ENCODE data around the gene YWHAH.

The YWHAH gene

DNA sequence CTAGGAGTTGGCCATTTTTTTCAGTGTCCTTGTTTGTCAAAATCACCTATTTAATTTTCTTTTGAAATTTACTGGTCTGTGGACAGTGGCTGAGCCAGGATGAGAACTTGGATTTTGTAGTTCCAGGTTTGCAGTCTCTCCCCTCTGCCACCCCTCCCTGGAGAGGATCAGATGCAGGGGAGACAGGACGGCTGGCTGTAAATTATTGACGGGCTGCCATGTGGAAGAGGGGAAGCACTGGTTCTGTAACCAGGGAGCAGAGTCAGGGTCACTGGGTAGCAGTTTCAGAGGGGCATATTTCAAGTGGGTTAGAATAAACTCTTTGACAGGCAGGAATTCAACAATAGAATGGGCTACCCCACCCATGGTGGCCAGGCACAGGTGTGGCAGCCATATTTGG, 20.6 kb upstream of the YWHAH start:
- DNase-seq: no peak

DNA sequence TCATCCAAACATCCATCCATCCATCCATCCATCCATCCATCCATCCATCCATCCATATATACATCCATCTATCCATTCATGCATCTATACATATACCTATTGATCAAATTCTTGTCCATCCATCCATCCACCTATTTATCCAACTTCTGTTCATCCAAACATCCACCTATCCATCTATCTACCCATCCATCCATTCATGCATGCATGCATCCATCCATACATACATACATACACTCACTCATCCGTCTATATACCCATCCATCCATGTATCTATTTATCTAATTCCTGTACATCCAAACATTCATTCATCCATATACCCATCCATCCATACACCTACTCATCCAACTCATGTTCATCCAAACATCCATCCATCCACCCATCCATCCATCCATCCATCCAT, 19.3 kb upstream of the YWHAH start:
- DNase-seq: no peak

- DNase-seq: no peak
Measured at GRCh38 chr22:31926024-31926423, 18.3 kb upstream of the YWHAH start.

GRCh38 chr22:31926969-31927368, 17.4 kb upstream of the YWHAH start:
- DNase-seq: no peak

DNA sequence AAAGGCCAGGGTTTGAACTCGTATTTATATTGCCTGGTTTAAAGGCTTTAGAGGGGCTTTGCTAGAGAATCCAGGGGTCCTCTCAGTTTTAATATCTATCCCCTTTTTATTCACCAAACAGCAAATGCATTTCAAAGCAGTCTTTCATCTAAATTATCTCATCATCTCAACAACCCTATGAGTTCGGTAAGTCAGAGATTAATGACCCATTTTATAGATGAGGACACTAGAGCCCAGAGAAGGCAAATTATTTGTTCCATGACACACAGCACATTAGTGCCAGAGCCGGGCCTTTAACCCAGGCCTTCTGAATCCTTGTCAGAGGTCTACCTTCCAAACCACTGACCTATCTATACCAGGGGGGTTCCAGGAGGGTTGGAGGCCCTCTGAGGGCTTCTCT, 16.8 kb upstream of the YWHAH start:
- no peak for DNase-seq

DNA sequence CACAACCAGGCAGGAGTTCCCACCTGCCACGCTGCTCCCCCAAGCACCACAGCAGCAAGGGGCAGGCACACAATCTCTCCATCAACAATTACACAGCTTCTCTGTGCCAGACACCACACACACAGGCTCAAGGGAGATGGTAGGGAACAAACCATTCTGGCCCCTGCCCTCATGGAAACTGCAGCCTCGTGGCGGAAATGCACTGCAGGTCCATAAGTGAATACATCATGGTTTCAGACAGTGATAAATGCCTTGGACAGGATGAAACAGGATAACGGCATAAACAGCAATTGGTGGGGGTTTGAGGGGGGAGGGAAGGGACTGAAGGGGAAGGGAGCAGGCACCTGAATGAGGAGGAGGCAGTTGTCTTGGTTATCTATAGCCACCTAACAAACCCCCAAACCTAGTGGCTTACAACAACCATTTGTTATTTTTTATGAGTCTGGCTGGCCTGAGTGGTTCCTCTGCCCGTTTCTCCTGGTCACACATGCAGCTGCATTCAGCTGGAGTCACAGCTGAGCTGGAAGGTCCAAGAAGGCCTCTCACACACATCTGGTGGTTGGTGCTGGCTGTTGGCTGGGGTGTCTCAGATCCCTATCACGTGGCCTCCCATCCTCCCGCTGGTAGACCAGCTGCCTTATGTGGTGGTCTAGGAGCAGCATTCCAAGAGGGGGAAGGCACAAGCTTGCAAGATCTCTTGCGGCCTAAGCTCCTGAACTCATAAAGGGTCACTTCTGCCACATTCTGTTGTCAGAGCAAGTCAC, 15.0 kb upstream of the YWHAH start:
- no peak for DNase-seq

GRCh38 chr22:31932863-31933262, 11.5 kb upstream of the YWHAH start:
- no peak for DNase-seq

DNA sequence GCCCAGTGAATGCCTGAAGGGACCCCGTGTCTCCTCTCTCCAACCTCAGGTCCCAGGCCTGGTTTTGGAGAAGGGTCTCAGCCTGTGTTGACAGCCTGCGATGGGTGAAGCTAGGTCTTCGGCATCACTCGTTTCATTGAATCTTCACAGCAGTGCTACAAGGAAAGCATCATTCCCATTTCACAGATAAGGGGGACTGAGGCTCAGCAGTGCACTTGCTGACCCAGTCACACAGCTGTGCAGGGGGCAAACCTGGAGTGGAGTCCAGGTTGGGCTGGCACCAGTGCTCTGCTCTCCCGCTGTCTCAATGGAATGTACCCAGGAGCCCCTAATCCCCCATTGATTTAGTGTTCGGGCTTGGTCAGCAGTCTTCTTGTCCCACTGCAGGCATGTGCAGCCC, 10.9 kb upstream of the YWHAH start:
- DNase-seq: no peak

DNA sequence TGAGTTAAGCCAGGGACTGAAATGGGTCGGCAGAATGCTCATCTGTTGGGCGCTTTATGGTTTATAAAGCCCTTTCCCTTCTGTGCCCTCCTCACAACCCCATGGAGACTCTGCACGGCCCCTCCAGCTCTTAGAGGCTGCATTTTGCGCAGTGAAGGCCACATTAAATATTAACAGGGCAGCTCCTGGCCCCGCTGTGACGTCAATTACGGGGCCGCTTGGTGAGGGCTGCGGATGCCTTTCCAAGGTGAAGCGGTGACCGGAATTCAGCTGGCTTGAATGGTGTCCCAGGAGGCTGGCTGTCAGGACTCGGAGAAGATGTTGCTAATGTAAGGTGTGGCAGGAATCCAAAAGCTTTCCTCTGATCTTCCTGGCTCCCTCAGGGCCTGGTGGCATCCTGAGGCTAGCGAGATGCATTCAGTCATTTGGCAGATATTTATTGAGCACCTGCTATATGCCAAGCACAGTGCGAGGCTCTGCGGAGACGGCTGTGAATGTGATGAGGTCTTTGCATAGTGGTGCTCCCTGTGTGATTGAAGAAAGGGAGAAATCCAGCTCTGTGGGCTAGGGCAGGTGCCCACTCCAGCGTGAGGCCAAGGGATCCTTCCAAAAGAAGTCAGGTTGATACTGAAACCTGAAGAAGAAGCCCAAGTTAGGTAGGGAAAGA, 10.4 kb upstream of the YWHAH start:
- no peak for DNase-seq

- DNase-seq: no peak
Measured at GRCh38 chr22:31935961-31936635, 8.2 kb upstream of the YWHAH start.

DNA sequence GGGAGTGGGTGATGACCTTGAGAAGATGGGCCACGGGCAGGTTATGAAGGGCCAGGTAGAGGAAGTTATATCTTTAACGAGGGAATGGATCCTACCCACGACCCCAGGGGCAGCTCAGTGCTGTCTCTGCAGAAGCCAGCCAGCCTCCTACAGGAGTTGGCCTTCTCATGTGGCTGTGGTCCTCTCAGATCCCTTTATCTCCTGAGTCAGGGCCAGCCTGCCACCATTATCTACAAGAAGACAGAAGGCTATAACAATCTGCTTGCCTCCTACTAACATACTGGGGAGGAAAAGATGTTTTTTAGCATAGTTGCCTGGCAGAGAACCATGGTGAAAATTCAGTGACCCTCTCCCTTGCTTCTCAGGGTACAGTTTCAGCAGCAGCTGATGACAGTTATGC, 7.0 kb upstream of the YWHAH start:
- no peak for DNase-seq

GRCh38 chr22:31938296-31938695, 6.0 kb upstream of the YWHAH start:
- no peak for DNase-seq

DNA sequence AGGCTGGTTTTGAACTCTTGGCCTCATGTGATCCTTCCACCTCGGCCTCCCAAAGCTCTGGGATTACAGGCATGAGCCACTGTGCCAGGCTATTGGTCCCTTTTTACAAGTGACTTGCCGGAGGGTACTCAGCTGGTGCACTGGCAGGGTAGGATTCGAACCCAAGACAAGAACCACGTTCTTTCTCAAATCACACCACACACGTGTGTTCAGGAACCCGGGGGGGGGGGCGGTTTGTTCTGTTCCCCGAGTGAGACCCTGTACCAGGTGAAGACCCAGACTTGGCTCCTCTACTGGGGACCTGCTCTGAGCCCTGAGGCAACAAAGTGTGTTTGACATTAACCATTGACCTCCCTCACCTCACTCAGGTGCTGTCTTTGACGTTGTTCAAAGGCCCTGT, 3.8 kb upstream of the YWHAH start:
- DNase-seq: no peak

- DNase-seq: no peak
Measured at GRCh38 chr22:31942091-31942490, 2.2 kb upstream of the YWHAH start.

DNA sequence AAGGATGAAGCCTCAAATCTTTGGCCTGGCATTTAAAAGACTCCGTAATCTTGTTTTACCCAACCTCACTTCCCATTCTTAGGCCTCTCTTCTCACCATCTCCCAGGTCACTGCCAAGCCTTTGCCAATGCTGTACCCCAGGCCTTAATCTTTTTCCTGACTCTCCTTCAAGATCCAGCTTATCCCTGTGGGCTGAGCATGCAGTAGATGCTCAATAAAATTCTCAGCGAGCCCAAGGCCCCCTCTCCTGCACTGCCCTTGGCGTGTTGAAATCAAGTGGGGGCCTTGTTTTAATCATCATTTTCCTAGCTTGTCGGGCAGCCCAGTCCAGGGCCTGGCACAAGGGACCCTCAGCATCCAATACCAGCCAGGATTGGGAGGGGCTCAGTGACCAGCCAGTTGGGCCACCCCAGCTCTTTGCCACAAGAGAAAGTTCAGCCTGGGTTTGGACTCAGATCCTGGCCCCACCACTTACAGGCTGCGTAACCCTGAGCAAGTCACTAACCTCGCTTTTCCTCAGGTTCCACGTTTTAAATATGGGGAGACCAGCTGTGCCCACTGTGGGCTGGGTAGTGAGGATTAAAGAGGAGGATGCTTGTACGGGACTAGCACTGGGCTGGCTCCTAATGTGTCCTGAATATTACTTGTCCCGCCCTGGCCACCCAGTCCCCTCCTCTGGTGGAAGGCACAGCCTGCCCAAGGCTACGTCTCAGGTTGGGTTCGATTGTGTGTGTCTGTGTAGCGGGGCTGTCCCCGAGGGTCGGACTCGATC, 943 bp upstream of the YWHAH start:
- no peak for DNase-seq

DNA sequence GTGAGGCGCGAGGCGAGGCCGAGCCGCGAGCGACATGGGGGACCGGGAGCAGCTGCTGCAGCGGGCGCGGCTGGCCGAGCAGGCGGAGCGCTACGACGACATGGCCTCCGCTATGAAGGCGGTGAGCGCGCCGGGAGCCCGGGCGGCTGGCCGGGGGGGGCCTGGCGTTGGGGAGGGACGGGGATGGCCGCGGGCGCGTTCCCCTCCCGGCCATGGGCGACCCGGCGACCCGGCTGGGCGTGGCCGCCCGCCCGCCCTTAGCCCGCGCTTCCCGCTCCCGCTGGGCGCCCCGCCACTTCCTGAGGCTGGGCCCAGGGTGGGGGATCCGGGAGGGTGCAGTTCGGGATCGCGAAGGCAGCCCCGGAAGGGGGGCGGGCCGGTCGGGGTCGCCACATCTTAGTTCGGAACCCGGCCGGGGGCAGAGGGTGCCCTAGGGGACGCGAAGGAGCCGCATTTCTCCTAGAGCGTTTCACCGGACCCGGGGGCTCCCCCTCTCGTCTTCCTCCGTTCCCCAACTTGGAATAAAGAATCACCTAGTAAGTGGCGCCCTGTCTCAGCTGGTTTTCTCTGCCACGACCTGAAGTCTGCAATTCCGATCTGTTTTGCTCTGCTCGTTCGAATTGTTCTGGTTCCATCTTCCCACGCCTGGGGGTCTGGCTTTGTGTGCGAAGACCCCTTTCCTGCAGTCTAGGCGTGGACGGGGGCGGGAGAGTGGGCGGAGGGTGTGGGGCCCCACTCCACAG, 536 bp downstream of the YWHAH start:
- DNase-seq: peak; percentile 28

DNA sequence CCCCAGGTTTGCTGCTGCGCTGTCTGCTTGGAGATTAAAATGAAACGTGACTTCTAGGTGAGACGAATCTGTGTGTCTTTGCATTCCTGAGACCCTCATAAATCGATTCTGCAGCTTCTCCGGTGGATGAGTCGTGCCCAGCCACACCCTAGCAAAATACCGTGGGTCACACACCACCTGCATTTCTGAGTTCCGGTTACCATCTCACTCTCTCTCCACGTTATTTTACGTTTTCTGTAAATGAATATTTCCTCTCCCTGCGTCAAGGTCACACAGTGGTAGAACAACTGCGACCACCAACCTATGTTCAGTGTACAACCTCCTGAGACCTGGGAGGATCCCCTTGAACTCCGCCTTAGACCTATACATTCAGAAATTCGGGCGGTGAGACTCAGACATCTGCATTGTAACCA, 1.1 kb downstream of the YWHAH start:
- DNase-seq: no peak

GRCh38 chr22:31945971-31946680, 1.8 kb downstream of the YWHAH start:
- no peak for DNase-seq

- peak; percentile 23 for DNase-seq
Measured at GRCh38 chr22:31947296-31947695, 3.0 kb downstream of the YWHAH start.

DNA sequence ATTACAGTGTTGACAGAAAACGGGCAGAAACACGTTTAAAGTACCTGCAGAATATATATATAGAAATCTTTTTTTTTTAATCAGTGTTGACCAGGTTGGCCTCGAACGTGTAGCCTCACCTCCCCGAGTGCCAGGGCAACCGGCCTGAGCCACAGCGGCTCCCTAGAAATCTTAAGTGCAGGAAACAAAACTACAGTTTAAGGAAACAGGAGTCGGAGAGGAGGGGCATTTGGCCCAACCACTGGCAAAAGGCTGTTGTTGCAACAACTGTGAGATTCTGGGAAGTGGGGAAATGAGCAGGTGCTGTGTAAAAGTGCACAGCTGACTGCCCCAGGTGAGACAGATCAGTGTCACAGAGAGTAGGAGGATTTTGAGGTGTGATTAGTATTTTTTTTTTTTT, 3.7 kb downstream of the YWHAH start:
- DNase-seq: no peak

GRCh38 chr22:31950226-31950625, 5.9 kb downstream of the YWHAH start:
- DNase-seq: no peak

Data from activated CD8-positive, alpha-beta memory T cell treated with anti-CD3 and anti-CD28 coated beads, Interleukin-2, amount 50 U/mL, for 4 hours (primary cell).